Stimulated activated naive CD4-positive, alpha-beta T cell (primary cell): ENCODE data around the gene PRKCB.

ENCODE experiments used
- DNase-seq, 6 experiments: peaks; one replicate each; lab custom pipeline; 2025; lab: John Stamatoyannopoulos, UW

The PRKCB gene

DNA sequence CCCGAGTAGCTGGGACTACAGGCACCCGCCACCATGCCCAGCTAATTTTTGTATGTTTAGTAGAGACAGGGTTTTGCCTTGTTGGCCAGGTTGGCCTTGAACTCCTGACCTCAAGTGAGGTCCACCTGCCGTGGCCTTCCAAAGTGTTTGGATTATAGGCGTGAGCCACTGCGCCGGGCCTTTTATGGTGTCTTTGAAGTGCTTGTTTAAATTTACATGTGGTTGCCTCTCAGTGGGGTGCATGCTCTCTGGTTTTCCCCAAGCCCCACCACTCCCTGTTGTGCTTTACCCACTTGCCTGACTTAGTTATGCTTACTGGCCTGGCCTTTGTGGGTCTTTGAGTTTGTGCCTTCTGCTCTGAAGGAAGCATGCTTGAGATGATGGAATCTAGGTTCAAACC lies 132.0 kb downstream of the PRKCB start:
- DNase-seq: no peak

DNA sequence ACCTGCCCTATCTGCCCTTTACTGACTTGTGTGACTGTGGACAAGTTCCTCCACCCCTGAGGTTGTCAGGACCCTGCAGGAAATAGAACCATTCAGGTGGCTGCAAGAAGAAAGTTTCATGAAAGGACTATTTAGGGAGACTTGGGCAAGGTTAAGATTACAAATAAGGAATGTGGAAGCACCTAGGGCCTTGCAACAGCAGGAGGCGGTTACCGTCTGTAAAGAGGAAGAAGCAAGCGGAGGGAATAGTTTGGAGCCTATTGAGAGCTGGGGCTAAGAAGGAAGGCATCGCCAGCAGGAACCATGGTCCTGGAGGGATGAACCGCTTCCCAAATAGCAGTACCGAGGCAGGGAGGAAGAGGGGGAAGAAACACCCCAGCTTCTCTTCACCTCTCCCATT lies 132.4 kb downstream of the PRKCB start:
- DNase-seq: no peak

DNA sequence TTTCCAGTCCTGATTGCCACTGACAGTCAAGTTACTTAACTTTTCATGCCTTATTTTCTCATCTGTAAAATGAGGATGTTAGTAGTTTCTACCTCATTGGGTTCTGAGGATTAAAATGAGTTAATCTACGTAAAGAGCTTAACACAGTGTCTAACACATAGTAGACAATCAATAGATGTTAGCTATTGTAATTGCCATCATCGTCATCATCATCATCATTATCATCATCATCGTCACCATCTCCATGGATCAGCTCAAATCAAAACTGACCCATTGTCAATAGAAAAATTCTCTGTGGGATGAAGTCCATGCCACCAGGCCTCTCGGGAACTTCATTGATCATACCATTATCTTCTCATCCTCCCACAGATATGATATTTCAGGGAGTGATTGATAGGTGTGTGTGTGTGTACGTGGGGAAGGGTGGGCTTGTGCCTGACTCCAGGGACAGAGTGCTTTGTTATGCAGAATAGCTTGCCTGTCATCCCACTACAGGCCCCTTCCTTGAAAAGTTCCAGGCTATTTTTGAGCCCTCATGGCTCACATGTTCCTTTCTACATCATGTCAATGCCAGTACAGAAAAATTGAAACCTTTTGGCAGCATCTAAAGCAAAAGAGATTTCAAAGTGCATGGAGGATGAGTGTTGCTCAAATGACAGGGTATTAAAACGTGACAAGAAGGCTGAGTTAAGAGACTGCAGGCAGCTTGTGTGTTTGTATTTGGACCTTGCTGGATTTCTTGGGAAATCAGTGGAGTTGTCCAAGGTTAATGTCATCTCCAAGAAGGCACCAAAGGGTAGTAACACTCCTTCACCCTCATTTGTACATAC lies 133.9 kb downstream of the PRKCB start:
- no peak for DNase-seq

DNA sequence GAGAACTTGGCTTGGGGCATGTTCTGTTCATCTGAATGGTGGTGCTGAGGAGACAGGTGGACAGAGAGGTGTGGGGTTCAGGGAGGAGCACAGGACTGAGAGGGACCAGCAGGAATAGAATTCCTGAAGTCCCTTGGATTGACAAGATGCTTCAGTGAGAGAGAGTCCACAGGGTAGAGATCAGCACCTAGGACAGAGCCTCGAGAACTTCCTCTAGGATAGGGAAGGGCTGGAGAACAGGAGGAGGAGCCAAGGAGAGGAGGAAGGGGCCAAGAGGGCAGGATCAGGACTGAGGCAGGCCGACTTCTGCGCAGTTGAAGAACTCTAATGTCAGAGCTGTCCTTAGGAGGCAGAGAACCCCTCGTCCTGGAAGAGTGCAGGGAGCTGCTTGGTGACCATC lies 138.4 kb downstream of the PRKCB start:
- no peak for DNase-seq

DNA sequence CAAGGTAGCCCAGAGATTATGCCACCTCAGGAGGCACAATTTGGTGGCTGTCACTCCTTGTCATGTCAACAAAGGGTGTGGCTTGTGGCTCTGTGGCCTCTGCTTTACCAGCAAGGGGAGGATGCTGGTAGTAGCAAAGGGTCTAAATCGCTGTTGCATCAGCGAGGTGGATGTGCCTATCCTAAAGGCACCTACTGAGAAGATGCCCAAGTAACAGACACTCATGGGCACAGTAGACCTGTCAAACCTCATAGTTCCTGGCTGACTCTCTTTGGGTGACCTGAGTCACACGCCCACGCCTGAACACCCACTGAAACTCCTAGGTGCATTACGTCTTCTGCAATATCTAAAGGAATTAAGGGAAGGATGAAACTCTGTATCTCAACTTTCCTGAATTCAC lies 139.5 kb downstream of the PRKCB start:
- no peak for DNase-seq

DNA sequence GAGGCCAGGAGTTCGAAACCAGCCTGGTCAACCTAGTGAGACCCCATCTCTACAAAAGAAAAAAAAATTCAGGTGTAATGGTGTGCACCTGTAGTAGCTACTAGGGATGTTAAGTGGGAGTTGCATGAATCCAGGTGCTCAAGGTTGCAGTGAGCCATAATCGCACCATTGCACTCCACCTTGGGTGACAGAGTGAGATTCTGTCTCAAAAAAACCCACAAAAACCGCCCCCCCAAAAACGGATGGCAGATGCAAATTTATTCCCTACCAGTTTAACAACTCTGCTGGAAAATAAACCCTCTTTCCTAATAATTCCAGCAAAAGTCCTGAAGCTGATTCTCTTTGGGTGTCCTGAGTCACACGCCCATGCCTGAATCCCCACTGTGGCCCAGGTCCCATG lies 140.3 kb downstream of the PRKCB start:
- DNase-seq: no peak

DNA sequence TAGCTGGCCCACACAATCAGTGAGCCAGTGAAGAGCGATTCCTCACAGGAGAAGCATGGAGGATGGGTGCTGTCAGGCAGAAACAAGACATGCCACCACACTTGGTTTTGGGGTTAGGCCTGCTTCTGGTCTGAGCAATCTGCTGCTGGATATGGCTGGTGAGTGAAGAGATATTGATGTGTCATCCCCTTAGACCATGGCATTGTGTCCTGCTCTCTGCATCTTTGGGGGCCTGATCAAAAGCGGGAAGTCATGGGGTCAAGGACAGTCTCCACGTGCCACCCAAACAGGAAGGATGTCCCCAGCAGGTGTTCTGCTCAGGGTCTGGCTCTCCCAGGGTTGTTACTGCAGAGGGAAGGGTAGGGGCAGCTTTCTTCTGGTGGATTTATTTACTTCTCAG lies 140.7 kb downstream of the PRKCB start:
- DNase-seq: no peak

DNA sequence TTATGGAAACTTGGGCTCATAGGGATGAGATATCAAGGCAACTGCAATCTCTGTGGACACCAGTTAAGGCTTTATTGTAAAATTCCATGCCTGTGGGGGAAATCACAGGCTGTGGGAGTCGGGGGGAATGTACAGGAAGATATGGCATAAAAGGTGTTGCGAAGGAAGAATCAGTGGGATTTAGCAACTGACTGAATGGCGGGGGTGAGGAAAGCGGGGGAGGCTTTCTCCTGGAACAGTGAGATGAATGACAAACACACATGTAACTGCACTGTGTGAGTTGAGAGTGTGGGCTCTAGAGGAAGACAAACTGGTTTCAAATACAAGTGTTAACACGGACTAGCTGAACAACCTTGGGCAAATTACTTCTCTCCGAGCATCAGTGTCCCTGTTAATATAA lies 143.7 kb downstream of the PRKCB start:
- no peak for DNase-seq

DNA sequence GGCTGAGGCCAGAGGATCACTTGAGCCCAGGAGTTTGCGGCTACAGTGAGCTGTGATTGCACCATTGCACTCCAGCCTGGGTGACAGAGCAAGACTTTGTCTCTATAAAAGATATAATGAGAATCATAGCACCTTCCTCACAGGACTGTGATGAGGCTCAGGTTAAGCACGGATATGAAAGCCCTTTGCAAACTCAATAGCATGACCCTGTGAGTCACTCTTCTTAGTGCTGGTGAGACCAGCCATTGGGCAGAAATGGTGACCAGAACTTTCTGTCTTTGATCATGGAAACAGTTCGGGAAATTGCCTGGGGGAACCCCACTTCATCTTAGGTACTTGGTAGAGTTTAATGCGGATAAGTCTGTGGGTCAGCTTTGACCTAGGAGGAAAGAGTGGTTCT lies 144.2 kb downstream of the PRKCB start:
- DNase-seq: no peak

DNA sequence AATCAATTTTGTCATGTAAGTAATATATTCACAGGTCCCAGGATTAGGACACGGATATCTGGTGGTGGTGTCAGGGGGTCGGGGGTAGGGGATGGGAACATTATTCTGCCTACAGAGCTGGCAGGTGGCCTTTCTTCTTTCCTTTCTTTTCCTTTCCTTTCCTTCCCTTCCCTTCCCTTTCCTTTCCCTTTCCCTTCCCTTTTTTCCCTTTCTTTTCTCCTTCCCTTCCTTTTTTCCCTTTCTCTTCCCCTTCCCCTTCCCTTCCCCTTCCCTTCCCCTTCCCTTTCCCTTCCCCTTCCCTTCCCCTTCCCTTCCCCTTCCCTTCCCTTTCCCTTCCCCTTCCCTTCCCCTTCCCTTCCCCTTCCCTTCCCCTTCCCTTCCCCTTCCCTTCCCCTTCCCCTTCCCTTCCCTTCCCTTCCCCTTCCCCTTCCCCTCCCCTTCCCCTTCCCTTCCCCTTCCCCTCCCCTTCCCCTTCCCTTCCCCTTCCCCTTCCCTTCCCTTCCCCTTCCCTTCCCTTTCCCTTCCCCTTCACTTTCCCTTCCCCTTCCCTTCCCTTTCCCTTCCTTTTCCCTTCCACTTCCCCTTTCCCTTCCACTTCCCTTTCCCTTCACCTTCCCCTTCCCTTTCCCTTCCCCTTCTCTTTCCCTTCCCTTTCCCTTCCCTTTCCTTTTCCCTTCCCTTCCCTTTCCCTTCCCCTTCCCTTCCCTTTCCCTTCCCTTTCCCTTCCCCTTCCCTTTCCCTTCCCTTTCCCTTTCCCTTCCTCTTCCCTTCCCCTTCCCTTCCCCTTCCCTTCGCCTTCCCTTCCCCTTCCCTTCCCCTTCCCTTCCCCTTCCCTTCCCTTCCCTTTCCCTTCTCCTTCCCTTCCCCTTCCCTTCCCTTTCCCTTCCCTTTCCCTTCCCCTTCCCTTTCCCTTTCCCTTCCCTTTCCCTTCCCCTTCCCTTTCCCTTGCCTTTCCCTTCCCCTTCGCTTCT lies 145.9 kb downstream of the PRKCB start:
- DNase-seq: no peak

DNA sequence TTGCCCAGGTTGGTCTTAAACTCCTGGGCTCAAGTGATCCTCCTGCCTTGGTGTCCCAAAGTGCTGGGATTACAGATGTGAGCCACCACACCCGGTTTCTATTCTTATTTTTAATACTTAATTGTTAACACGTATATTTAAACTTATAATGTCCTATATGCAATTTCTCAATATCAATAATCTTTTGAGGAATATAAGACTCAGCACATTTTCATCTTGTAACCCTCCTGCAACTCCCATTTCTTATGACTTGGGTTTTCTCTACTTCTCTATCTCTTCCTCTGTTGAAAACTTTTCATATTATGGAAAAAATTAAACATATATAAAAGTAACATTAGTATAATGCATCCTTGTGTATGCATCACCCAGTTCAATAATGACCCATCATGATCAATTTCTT lies 150.7 kb downstream of the PRKCB start:
- no peak for DNase-seq

DNA sequence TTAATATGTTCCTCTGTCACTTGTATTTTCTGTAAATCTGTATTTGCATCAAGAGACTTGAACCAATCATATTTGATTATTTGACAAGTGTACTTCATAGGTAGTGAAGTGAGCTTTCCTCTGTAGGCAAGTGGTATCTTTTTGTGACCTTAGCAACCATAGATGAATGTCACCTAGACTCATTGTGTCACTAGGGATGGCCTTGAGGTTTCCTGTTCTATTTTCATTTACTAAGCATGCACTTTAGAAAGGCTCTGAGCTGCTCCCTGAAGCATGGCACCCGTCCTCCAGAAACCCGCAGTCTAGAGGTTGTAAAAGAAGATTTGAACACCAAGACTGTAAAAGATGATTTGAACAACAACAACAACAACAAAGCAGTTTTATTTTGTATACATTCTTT lies 151.7 kb downstream of the PRKCB start:
- DNase-seq: no peak

DNA sequence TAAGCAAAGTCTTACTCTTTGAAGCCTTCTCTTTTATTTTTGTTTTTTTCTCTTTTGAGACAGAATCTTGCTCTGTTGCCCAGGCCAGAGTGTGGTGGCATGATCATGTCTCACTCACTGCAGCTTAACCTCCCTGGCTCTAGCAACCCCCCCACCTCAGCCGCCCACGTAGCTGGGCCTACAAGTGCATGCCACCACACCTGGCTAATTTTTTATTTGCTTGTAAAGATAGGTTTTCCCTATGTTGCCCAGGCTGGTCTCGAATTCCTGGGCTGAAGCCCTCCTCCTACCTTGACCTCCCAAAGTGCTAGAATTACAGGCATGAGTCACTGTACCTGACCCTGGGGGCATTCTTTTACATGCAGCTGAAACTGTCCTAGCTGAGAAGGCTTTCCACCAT lies 154.7 kb downstream of the PRKCB start:
- DNase-seq: no peak

DNA sequence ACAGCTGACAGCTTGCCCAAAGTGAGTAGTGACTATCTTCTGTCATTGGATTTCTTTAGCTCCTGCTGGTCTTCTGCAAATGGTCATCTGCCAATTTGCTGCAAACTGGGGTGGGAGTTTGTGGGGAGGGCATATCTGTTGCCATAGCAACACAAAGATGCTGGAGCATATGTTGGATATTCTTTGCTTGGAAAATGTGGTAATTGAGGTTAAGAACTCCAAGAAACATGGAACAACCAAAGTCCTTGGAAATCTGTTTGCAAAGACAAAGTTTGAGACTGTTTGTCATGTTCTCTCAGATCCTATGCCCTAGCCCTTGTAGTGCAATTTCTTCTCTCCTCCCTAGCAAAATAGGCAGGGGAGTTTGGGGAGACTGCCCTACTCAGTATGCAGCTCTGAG lies 155.3 kb downstream of the PRKCB start:
- DNase-seq: no peak

DNA sequence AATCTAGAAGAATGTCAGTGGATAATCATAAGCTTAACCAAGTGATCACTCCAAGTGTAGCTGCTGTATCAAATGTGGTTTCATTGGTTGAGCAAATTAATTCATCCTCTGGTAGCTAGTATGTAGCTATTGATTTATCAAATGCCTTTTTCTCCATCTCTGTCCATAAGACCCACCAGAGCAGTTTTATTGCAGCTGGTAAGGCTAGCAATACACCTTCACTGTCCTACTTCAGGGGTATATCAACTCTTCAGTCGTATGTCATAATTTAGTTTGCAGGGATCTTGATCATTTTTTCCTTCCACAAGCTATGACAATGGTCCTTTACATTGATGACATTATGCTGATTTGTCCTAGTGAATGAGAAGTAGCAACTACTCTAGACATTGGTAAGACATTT lies 158.8 kb downstream of the PRKCB start:
- DNase-seq: no peak

DNA sequence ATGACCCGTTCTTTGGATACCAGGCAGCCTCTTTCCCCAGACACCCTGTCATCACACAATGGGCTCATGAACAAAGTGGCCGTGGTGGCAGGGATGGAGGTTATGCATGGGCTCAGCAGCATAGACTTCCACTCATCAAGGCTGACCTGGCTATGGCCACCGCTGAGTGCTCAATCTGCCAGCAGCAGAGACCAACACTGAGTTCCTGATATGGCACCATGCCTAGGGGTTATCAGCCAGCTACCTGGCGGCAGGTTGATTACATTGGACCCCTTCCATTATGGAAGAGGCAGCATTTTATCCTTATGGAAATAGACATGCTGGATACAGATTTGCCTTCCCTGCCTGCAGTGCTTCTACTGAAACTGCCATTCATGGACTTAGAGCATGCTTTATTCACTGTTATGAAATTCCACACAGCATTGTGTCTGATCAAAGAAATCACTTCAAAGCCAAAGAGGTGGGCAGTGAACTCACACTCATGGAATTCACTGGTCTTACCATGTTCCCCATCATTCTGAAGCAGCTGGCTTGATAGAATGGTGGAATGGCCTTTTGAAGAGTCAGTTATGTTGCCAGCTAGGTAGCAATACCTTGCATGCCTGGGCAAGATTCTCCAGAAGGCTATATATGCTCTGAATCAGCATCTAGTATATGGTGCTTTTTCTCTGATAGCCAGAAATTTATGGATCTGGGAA lies 160.6 kb downstream of the PRKCB start:
- DNase-seq: no peak

DNA sequence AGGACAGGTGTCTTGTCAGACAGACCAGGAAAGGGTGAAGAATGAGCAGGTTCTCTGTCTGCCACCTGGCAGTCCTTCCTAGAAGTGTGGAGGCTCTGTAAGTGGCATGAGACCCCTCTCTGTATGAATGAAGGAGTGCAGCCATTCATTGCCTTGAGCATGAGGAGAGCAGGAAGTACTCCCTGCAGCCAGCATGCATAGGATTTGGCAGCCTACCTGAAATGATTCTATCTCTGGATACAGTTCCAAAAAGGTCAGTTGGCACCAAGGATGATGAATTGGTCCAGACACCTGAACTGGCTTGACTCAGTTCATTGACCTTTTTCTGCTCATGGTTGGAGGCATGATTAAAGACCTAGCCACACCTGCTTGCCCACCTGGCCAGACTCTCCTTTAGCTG lies 163.0 kb downstream of the PRKCB start:
- DNase-seq: no peak

DNA sequence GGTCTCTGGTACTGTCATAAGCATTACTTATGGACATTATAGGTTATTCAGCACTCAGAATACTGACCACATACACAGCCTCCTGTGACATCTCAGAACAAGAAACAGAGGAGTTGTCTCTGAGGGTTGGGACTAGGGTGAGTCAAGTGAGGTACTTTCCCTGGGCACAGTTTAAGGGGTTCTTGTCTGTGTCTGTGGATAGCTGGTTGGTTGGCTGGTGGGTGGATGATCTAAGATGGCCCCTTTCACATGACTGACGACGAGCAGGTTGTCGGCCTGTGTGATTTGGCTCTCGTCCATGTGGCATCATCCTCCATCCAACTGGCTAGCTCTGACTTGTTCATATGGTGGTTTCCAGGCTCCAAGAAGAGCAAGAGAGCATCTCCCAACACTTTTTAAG lies 163.9 kb downstream of the PRKCB start:
- no peak for DNase-seq

DNA sequence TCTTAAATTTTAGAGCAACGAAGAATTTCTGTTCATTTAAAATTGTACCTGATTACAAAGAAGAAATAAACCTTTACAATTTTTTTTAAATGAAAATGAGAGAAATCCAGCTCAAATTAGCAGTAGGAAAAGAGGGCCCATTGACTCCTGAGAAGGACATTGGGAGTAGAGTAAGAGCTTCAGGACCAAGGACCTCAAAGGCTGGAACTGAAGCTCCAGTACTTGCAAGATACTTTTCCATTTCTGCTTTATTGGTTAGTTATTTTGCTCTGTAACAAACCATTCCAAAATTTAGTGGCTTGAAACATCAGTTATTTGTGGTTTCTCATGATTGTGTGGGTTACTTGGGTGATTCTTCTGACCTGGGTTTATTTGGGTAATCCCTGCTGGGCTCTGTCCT lies 165.9 kb downstream of the PRKCB start:
- no peak for DNase-seq

DNA sequence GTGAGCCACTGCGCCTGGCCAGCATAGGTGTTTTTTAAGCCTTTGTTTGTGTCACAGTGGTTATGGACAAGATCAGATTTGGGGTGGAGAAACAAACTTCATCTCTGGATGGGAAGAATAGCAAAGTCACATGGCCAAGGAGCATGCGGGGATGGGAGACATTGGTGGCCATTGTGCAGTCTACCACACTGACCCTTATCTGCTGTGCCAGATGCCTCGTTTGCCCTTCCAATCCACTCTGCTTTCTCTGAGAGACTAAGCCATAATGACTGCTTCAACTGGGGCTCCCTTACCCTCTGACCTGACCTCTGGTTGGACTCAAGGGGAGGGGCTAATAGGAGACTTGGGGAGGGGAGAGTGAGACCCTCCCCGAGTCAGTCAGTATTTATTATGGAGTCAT lies 166.8 kb downstream of the PRKCB start:
- DNase-seq: no peak

DNA sequence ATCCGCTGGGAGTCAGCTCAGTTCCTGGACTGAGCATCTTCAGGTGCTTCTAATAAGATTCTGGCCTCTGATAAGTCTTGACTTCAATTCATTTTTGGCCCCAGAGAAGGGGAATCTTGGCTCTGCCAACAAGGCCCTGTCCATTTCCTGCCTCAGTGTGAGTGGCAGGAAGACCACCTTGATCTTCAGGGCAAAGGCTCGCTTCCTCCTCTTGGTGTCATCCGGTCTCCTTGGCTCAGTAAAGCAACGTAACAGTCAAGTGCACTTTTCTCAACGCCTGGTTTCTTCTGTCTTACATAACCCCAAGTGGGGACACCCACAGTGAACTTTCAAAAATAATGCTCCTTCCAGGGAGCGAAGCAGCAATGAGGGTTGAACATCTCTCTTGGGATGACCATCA lies 169.8 kb downstream of the PRKCB start:
- DNase-seq: peak in 1 of 6 experiments; percentile 29

DNA sequence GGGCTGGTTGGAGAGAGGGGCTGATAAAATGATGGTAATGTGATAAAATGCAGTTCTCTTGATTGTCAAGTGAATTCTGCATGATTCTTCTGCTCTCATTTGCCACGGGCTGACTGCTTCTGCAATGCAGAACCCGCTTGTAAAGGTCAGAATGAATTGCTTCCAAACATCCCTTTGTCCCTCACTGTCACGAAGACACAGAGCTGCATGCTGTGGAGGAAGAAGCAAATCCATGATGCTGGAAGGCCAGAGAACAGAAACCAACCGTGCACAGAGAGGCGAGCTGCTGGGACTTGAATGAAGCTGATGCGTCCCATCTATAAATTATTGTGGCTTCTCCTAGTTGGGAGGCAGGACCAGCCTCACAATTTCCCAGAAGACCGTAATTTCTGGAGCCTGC lies 171.6 kb downstream of the PRKCB start:
- DNase-seq: no peak

DNA sequence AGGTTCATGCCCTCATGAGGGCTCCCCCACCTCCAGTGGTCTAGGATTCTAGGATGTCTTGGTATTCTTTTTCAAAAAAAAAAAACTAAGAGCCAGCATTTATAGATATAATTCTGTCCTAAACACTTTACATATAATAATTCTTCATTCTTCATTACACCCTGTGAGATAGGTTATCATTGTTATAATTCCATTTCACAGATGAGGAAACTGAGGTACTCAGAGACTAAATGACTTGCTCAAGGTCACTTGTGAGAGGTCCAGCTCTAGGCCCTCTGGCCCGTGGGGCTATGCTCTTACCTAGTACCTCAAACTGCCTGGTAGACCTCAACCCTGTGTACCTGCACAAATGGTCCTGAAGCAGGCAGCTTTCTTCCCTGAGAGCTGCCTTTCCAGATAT lies 172.2 kb downstream of the PRKCB start:
- DNase-seq: no peak
